ENCODE measurements around the gene XYLB.
A peak's percentile ranks its signal among the peaks of the same experiment; 100 is the strongest.

The XYLB gene

DNA sequence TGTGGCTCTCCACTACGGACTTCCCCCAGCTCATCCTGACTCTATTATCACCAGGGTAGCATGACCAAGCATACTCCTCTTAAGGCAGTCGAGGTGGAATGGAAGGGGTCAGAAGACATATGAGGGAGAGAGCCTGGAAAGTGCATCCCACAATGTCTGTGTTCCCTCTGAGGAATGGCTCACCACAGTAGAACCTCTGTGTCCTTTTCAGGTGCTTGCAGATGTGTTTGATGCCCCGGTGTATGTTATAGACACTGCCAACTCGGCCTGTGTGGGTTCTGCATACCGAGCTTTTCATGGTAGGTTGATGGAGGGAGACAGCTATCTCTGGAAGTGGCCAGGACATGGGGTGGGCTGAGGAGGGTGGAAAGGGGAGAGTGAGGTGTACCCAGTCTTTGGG lies 50.3 kb downstream of the XYLB start:
- TF ChIP-seq, protein P1, sequence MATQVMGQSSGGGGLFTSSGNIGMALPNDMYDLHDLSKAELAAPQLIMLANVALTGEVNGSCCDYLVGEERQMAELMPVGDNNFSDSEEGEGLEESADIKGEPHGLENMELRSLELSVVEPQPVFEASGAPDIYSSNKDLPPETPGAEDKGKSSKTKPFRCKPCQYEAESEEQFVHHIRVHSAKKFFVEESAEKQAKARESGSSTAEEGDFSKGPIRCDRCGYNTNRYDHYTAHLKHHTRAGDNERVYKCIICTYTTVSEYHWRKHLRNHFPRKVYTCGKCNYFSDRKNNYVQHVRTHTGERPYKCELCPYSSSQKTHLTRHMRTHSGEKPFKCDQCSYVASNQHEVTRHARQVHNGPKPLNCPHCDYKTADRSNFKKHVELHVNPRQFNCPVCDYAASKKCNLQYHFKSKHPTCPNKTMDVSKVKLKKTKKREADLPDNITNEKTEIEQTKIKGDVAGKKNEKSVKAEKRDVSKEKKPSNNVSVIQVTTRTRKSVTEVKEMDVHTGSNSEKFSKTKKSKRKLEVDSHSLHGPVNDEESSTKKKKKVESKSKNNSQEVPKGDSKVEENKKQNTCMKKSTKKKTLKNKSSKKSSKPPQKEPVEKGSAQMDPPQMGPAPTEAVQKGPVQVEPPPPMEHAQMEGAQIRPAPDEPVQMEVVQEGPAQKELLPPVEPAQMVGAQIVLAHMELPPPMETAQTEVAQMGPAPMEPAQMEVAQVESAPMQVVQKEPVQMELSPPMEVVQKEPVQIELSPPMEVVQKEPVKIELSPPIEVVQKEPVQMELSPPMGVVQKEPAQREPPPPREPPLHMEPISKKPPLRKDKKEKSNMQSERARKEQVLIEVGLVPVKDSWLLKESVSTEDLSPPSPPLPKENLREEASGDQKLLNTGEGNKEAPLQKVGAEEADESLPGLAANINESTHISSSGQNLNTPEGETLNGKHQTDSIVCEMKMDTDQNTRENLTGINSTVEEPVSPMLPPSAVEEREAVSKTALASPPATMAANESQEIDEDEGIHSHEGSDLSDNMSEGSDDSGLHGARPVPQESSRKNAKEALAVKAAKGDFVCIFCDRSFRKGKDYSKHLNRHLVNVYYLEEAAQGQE (IDR thresholded peaks at IDR 0.05; ENCODE audit: insufficient read depth in 1 of 2, low read depth in 2 of 2, low read length in 2 of 2) = no peak
- no peak for TF ChIP-seq SIN3A (IDR thresholded peaks at IDR 0.05; ENCODE audit: borderline replicate concordance, insufficient read depth, low read length)
- TF ChIP-seq TAF1 (IDR thresholded peaks at IDR 0.05; ENCODE audit: borderline replicate concordance, insufficient read depth, low read length) = no peak
- no peak for TF ChIP-seq POLR2AphosphoS5 (IDR thresholded peaks at IDR 0.05; ENCODE audit: low read depth, low read length)
- TF ChIP-seq FOXP2 (optimal IDR thresholded peaks at IDR 0.05; ENCODE audit: borderline replicate concordance, extremely low read depth, extremely low read length, insufficient read depth) = no peak

DNA sequence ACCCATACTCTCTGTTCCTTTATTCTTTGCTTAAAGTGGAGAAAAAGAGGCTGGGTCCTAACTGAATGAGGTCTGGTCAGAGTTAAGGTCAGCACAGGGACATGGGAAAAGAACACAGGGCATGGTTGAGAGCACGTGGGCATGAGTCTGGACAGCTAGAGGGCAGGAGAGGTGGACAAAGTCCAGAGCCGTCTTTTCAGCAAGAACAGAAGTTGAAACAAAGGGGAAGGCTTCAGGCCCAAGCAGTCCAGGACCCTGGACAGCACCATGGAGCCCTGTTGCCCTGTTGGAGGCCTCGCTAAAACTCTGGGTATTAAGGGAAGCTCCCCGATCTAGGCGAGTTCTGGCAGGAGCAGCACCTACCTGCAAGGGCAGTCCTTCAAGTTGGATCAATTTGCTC lies 50.7 kb downstream of the XYLB start:
- no peak for TF ChIP-seq FOXP2 (optimal IDR thresholded peaks at IDR 0.05; ENCODE audit: borderline replicate concordance, extremely low read depth, extremely low read length, insufficient read depth)
- no peak for TF ChIP-seq POLR2AphosphoS5 (IDR thresholded peaks at IDR 0.05; ENCODE audit: low read depth, low read length)
- TF ChIP-seq, protein P1 (IDR thresholded peaks at IDR 0.05; ENCODE audit: insufficient read depth in 1 of 2, low read depth in 2 of 2, low read length in 2 of 2) = peak; percentile 85 to 93
- TF ChIP-seq TAF1 (IDR thresholded peaks at IDR 0.05; ENCODE audit: borderline replicate concordance, insufficient read depth, low read length) = no peak
- TF ChIP-seq SIN3A (IDR thresholded peaks at IDR 0.05; ENCODE audit: borderline replicate concordance, insufficient read depth, low read length) = no peak

DNA sequence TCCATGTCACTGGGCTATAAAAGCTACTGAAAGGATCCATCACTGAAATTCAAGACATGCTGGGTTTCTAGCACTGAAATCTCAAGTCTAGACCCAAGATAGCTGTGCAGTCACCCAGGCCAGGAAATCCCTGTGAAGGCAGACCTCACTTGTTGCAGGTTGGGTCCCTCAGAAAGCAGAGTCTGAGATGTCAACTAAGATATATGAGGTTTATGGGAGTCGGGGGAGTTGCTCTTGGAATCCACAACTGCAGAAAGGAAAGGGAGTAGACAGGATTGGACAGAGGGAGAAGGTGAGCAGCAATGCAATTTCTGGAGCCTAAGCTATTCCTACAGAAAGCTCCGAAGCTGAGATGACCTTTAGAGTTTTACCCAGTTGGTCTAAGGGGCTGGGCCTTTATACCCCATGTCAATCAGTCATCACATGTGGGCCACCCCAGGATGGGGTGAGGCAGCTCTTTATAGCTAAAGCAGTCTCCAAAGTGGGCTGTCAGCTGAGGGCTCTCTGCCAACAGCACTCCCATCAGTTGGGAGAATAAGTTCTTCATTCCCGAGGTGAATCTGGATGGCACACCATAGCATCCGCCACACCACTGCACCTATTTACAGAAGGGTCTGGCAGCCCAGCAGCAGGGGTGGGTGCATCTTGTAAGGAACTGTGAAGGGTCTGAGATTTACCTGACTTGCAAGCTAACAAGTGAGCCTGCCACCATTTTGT lies 54.8 kb downstream of the XYLB start:
- TF ChIP-seq FOXP2 (optimal IDR thresholded peaks at IDR 0.05; ENCODE audit: borderline replicate concordance, extremely low read depth, extremely low read length, insufficient read depth) = no peak
- TF ChIP-seq TAF1 (IDR thresholded peaks at IDR 0.05; ENCODE audit: borderline replicate concordance, insufficient read depth, low read length) = no peak
- no peak for TF ChIP-seq SIN3A (IDR thresholded peaks at IDR 0.05; ENCODE audit: borderline replicate concordance, insufficient read depth, low read length)
- no peak for TF ChIP-seq POLR2AphosphoS5 (IDR thresholded peaks at IDR 0.05; ENCODE audit: low read depth, low read length)
- TF ChIP-seq, protein P1 (IDR thresholded peaks at IDR 0.05; ENCODE audit: insufficient read depth in 1 of 2, low read depth in 2 of 2, low read length in 2 of 2) = no peak

DNA sequence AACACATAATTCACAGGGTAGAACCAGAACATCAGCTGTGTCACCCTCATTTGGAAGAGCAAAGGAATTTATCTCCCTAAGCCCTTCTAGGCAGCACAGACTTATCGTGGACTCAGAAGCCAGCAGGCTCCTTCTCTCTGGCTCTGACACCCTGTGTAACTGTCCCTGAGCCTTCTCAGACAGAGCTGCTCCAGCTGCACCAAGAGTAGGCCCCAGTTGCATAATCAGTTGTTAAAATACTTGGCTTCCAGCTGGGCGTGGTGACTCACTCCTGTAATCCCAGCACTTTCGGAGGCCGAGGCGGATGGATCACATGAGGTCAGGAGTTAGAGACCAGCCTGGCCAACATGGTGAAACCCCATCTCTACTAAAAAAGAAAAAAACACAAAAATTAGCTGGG lies 57.7 kb downstream of the XYLB start:
- TF ChIP-seq, protein P1 (IDR thresholded peaks at IDR 0.05; ENCODE audit: insufficient read depth in 1 of 2, low read depth in 2 of 2, low read length in 2 of 2) = no peak
- TF ChIP-seq SIN3A (IDR thresholded peaks at IDR 0.05; ENCODE audit: borderline replicate concordance, insufficient read depth, low read length) = no peak
- TF ChIP-seq TAF1 (IDR thresholded peaks at IDR 0.05; ENCODE audit: borderline replicate concordance, insufficient read depth, low read length) = no peak
- no peak for TF ChIP-seq POLR2AphosphoS5 (IDR thresholded peaks at IDR 0.05; ENCODE audit: low read depth, low read length)
- TF ChIP-seq FOXP2 (optimal IDR thresholded peaks at IDR 0.05; ENCODE audit: borderline replicate concordance, extremely low read depth, extremely low read length, insufficient read depth) = no peak
